ENCODE results near the gene CSNK1A1L.

CSNK1A1L gene

GRCh38 chr13:37106642-37107041 lies 1.2 kb upstream of the CSNK1A1L start:
- DNase-seq = no peak

- DNase-seq = no peak
Measured at GRCh38 chr13:37102896-37103295, 2.6 kb downstream of the CSNK1A1L start.

GRCh38 chr13:37101201-37101600 lies 4.3 kb downstream of the CSNK1A1L start:
- no peak for DNase-seq

GRCh38 chr13:37100731-37101130 lies 4.7 kb downstream of the CSNK1A1L start:
- no peak for DNase-seq

- peak; percentile 54 for DNase-seq
Measured at GRCh38 chr13:37097076-37097475, 8.4 kb downstream of the CSNK1A1L start.

DNA sequence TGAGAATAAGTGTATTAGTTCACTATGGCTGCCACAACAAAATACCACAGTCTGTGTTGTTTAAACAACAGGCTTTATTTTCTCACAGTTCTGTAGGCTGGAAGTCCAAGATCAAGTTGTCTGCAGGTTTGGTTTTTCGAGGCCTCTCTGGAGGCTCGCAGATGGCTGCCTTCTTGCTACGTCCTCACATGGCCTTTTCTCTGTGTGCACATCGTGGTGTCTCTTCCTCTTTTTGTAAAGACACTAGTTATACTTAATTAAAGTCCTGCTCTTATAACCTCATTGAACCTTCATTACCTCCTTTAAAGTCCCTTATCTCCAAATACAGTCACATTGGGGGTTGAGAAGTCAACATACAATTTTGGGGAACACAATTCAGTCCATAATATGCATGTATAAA lies 10.6 kb downstream of the CSNK1A1L start:
- DNase-seq = no peak

DNA sequence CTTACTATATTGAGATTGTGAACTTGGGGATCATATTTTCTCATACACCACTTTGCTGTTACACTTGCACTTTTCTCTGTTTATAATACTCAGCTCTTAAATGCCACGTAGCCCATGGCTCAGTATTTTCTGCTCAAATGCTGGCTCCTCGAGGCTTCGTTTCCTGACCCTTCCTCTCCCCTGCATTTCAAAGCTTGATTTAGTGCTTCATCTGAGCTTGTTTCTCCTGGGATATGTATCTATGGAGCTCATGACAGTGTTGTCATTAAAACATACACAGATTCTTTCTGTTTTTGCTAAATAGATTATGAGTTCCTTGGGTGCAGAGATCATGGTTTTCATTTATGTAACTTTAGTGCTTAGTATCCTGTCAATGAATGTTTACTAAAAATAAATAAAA lies 11.4 kb downstream of the CSNK1A1L start:
- DNase-seq = no peak

DNA sequence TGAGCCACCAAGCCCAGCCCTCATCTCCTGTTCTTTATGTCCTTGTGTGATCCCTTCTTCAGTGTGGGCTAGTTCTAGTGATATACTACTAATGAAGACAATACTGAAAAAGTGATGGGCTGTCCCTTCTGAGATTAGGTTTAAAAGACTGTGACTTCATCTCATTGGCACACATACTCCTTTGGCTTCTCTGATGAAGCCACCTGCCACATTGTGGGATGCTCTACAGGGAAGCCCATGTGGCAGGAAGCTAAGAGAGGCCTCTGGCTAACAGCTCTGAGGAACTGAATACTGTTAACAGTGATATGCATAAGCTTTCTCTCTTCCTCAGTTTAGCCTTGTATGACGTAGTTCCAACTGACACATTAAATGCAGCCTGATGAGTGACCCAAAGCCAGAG lies 13.6 kb downstream of the CSNK1A1L start:
- no peak for DNase-seq

DNA sequence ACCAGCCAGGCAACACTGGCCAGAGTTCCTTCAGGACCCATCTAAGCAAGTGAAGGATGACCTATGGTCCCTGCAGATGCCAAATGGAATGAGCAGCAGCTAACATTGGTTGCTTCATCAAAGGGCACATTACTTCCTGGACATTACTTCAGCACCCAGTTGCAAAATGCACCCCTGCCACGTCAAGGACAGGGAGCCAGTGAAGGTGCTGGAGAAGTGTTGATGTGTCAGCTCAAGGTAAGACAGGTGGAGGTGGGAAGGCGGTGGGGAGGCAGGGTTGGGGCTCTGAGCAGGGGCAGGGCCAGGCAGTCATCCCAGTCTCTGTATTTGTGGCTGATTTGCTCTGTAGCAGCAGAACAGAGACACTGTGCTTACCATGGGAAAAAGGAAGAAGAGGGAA lies 14.6 kb downstream of the CSNK1A1L start:
- no peak for DNase-seq

- DNase-seq = no peak
Measured at GRCh38 chr13:37089495-37089894, 16.0 kb downstream of the CSNK1A1L start.

DNA sequence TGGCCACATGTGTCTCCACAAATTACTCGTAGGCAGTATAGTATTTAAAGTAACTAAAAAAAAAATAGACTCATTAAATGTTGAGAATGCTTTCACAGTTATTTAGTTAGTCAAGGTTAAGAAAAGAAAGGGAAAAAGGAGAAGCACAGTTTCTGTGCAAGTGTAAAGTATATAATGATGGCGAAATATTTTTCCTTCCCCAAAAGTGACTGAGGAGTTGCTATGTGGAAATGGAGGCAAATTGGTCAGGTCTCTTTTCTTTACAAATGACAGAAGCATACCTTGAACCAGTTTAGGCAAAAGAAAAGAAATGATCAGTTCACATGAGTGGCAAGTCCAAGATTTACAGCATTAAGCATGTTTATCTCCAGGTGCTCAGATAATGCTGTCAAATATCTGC lies 18.0 kb downstream of the CSNK1A1L start:
- DNase-seq = no peak

- no peak for DNase-seq
Measured at GRCh38 chr13:37085606-37086005, 19.9 kb downstream of the CSNK1A1L start.

GRCh38 chr13:37076818-37077217 lies 28.6 kb downstream of the CSNK1A1L start:
- DNase-seq = no peak

DNA sequence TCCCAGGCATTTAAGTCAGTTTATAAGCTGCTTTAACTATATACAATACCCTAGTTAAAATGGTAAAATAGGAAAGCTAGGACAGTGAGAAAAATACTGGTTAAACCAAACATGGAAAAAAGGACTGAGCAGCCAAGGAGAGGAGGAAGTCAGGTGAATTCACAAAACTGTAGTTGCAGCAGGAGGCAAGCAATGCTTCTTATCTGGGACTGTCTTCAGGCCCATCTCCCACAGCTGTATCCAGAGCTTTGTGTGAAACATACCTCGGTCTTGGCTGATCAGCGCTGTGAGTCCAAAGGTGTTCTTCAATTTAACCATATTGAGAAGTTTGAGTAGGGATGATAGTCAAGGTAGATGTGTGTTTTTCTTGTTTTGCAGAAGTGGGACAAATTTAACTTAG lies 30.3 kb downstream of the CSNK1A1L start:
- no peak for DNase-seq

DNA sequence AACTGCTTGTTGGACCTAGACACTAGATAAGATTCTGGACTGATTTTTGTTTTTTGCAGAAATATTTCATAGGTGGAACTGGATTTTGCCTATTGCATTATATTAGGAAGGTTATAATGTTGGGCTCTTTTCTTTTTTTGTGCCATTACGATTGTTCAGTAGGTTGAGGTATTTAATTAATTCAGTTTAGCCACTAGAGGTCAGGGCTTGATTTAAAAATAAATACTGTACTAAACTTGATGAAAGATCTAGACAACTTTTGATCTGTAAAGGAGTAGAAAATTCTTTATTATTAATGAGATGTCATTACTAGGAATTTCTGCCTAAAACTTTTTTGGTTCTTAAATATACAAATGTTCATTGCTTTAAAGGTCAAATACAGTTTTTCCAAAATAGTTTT lies 30.8 kb downstream of the CSNK1A1L start:
- DNase-seq = peak; percentile 67

DNA sequence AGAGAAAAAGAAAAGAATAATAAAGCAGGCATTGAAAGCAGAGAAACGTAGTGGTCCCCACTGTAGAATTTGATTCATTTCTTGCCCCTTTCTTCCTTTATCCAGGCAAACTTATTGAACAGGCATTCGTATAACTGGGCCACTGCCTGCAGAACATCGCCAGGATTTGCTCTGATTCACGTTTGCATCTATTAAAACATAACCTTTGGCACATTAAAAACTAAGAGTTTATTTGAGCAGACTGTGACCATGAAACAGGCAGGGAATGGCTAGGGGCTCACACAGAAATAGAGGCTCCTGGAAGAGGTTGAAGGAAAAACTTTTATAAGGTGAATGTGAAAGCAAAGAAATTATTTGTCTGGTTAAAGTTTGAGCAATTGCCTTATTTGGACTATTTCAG lies 33.4 kb downstream of the CSNK1A1L start:
- DNase-seq = no peak

GRCh38 chr13:37070956-37071355 lies 34.5 kb downstream of the CSNK1A1L start:
- peak; percentile 4 for DNase-seq

GRCh38 chr13:37070145-37070695 lies 35.2 kb downstream of the CSNK1A1L start:
- no peak for DNase-seq

GRCh38 chr13:37069597-37070103 lies 35.8 kb downstream of the CSNK1A1L start:
- no peak for DNase-seq

GRCh38 chr13:37068962-37069361 lies 36.5 kb downstream of the CSNK1A1L start:
- peak; percentile 13 for DNase-seq

GRCh38 chr13:37067874-37068273 lies 37.6 kb downstream of the CSNK1A1L start:
- no peak for DNase-seq

- no peak for DNase-seq
Measured at GRCh38 chr13:37065890-37066526, 39.5 kb downstream of the CSNK1A1L start.

- no peak for DNase-seq
Measured at GRCh38 chr13:37059848-37060192, 45.6 kb downstream of the CSNK1A1L start.

DNA sequence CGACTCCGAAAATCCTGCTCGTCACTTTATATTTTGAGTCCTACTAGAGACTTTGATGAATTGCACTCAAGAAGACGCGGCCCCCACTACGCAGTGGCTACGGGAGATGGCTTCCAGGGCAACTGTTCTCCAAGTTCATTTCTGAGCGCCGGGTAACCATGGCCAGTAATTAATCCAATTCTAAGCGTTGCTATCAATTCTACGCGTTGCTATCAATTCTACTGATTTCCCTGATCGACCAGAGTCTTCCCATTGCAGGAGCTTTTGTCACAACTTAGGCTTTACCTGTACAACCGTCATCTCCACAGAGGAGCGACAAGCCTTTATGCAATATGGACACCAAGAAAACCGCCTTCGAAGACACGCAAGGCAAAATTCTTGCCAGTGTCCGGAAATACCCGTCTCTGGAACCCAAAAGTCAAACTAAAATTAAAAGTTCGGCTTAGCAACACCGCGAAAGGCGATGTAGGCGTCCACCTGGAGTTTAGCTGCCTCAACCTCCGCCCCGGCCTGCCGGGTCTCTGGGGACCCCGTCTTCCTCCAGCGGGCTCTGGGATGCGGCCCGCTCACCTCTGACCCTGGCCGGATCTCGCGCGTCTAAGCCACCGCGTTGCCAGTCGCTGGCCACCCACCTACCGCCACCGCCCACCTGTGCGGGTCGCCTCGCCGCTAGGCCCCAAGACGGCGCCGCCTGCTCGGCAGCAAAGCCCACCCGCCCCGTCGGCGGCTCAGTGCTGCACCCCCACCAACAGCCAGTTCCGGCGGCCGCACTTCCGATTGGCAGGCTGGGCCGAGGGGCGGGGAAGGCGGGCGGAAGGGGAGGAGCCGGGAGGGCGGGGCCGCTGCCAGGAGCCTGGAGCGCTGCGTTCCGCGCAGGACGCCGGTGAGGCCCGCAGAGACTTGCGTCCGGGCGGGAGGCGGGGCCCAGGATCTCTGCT lies 46.3 kb downstream of the CSNK1A1L start, which contains the start of gene SUPT20H:
TSS of gene SUPT20H (minus strand) at position 779 of the 938 bp plus-strand sequence. CDS start 8,198 bp downstream, outside the sequence.
- DNase-seq = peak; percentile 90
